ENCODE data around the gene GARIN3. TPM values are rescaled to one million over a fixed set of nuclear protein-coding genes. Genes with fewer than 3 reads are reported as not detected.

GARIN3 gene
- total and polyA plus RNA-seq, 4 donors, result not detected

DNA sequence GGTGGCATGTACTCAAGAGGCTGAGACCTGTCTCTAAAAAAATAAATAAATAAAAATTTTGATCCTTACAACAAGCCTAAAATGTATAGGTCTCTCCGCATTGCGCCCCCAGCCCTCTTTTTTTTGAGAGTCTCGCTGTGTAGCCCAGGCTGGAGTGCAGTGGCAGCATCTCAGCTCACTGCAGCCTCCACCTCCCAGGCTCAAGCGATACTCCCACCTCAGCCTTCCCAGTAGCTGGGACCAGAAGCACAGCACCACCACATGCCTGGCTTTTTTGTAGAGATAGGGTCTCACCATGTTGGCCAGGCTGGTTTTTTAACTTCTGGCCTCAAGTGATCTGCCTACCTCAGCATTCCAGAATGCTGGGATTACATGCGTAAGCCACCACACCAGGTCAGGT is 2.2 kb upstream of the GARIN3 start:
- 93% methylated on average over 3 of the region's 5 CpGs for WGBS (ENCODE audit: insufficient coverage)
- no peak for DNase-seq (ENCODE audit: low read depth in 4 of 6, low spot score in 6 of 6)
- no peaks in the 10 kb centered on the region for H3K36me3 ChIP-seq (ENCODE audit: control insufficient read depth, insufficient read depth, low read length)
- no peaks in the 10 kb centered on the region for H3K4me1 ChIP-seq (ENCODE audit: control insufficient read depth, insufficient read depth, low read length)
- H3K4me3 ChIP-seq (ENCODE audit: low read depth, low read length), result no peak overlapping the region
- no peaks in the 10 kb centered on the region for H3K9me3 ChIP-seq (ENCODE audit: control insufficient read depth, insufficient read depth, low read length)
- no peak overlapping the region for H3K27ac ChIP-seq (ENCODE audit: low read depth, low read length)
- no peaks in the 10 kb centered on the region for H3K27me3 ChIP-seq (ENCODE audit: control insufficient read depth, insufficient read depth, low read length)

DNA sequence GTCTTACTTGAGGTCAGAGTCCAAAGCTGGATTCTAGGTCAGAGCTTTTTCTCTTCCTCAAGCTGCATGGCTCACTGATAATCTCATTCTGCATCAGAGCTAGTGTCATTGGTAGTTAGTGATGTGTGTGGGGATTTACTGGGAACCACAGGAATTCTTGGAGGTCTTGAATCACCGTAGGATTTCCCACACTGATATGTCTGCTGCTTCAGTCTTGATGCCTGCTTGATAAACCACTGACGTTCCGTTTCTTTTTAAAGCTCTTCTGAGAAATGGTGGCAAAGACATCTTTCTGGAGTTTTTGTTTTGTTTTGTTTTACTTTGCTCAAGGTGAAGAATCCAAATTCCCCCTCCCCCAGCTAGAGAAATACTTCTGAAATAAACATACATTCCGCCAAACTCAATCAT is 1.2 kb upstream of the GARIN3 start:
- no peak overlapping the region for H3K27ac ChIP-seq (ENCODE audit: low read depth, low read length)
- H3K9me3 ChIP-seq (ENCODE audit: control insufficient read depth, insufficient read depth, low read length), result no peaks in the 10 kb centered on the region
- no peaks in the 10 kb centered on the region for H3K36me3 ChIP-seq (ENCODE audit: control insufficient read depth, insufficient read depth, low read length)
- WGBS (ENCODE audit: insufficient coverage), result 40% methylated on average over 1 of the region's 4 CpGs
- no peaks in the 10 kb centered on the region for H3K27me3 ChIP-seq (ENCODE audit: control insufficient read depth, insufficient read depth, low read length)
- H3K4me3 ChIP-seq (ENCODE audit: low read depth, low read length), result no peak overlapping the region
- no peaks in the 10 kb centered on the region for H3K4me1 ChIP-seq (ENCODE audit: control insufficient read depth, insufficient read depth, low read length)
- DNase-seq (ENCODE audit: low read depth in 4 of 6, low spot score in 6 of 6), result no peak

DNA sequence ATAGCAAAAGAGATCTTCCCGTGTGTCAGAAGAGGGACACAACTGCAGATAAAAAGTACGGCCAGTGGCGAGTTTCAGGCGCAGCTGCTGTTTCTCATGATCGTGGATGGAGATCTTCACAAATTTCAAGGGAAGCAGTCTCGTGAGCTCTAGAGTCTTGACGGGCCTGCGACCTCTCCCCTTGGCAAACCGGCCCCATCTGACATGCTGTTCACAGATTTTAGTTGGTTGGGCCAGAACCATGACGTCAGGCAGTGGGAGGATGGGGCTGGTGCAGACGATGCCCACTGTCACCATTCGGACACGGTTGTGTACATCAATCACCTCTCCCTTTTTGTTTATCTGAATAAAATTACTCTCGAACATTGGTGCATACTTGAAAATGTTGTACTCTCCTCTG is 396 bp downstream of the GARIN3 start:
- no peaks in the 10 kb centered on the region for H3K4me1 ChIP-seq (ENCODE audit: control insufficient read depth, insufficient read depth, low read length)
- 94% methylated on average over 8 of the region's 14 CpGs for WGBS (ENCODE audit: insufficient coverage)
- no peaks in the 10 kb centered on the region for H3K36me3 ChIP-seq (ENCODE audit: control insufficient read depth, insufficient read depth, low read length)
- H3K27me3 ChIP-seq (ENCODE audit: control insufficient read depth, insufficient read depth, low read length), result no peaks in the 10 kb centered on the region
- H3K27ac ChIP-seq (ENCODE audit: low read depth, low read length), result no peak overlapping the region
- H3K4me3 ChIP-seq (ENCODE audit: low read depth, low read length), result no peak overlapping the region
- DNase-seq (ENCODE audit: low read depth in 4 of 6, low spot score in 6 of 6), result no peak
- H3K9me3 ChIP-seq (ENCODE audit: control insufficient read depth, insufficient read depth, low read length), result no peaks in the 10 kb centered on the region

DNA sequence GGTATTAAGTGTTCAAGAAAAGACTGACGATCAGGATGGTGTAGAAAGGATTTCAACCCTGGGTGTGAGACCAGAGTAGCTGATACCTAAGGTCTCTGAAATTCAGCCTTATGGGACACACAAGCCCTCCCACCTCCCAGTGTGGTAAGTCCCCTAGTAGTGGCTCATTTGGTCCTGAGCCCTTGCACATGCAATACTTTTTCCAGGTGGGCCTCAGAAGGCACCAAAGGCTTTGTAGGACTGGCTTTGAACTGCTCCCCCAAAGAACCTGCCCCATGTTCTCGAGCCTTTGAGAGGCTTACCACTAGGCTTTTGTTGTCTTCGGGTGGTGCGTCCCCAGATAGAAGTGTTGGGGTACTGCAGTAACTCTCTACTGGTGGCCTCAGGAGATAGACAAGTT is 803 bp downstream of the GARIN3 start:
- WGBS (ENCODE audit: insufficient coverage), result 79% methylated on average over 2 of the region's 4 CpGs
- no peak for DNase-seq (ENCODE audit: low read depth in 4 of 6, low spot score in 6 of 6)
- Histone ChIP-seq H3K36me3 (ENCODE audit: control insufficient read depth, insufficient read depth, low read length) (no peaks in the 10 kb centered on the region), H3K27me3 (ENCODE audit: control insufficient read depth, insufficient read depth, low read length) (no peaks in the 10 kb centered on the region), H3K9me3 (ENCODE audit: control insufficient read depth, insufficient read depth, low read length) (no peaks in the 10 kb centered on the region), H3K4me3 (ENCODE audit: low read depth, low read length) (no peak overlapping the region), H3K4me1 (ENCODE audit: control insufficient read depth, insufficient read depth, low read length) (no peaks in the 10 kb centered on the region), H3K27ac (ENCODE audit: low read depth, low read length) (no peak overlapping the region)

DNA sequence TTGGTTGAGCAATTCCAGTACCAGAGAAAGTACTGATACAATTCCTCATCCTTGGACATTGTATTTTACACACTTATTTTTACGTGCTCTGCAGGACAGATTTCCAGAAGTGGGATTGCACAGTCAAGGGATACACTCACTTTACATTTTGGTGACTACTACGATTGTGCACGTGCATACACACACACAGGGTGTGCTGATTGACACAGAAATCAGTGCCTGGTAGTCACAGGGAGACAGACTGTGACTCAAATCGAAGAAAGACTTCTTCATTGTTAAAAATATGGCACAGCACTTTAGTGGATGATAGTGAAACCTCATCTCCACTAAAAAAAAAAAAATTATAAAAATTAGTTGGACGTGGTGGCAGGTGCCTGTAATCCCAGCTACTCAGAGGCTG is 1.5 kb downstream of the GARIN3 start:
- DNase-seq (ENCODE audit: low read depth in 4 of 6, low spot score in 6 of 6), result no peak
- H3K36me3 ChIP-seq (ENCODE audit: control insufficient read depth, insufficient read depth, low read length), result no peaks in the 10 kb centered on the region
- WGBS (ENCODE audit: insufficient coverage), result 98% methylated on average over 4 of the region's 5 CpGs
- H3K4me1 ChIP-seq (ENCODE audit: control insufficient read depth, insufficient read depth, low read length), result no peaks in the 10 kb centered on the region
- no peaks in the 10 kb centered on the region for H3K9me3 ChIP-seq (ENCODE audit: control insufficient read depth, insufficient read depth, low read length)
- no peak overlapping the region for H3K27ac ChIP-seq (ENCODE audit: low read depth, low read length)
- H3K27me3 ChIP-seq (ENCODE audit: control insufficient read depth, insufficient read depth, low read length), result no peaks in the 10 kb centered on the region
- no peak overlapping the region for H3K4me3 ChIP-seq (ENCODE audit: low read depth, low read length)

DNA sequence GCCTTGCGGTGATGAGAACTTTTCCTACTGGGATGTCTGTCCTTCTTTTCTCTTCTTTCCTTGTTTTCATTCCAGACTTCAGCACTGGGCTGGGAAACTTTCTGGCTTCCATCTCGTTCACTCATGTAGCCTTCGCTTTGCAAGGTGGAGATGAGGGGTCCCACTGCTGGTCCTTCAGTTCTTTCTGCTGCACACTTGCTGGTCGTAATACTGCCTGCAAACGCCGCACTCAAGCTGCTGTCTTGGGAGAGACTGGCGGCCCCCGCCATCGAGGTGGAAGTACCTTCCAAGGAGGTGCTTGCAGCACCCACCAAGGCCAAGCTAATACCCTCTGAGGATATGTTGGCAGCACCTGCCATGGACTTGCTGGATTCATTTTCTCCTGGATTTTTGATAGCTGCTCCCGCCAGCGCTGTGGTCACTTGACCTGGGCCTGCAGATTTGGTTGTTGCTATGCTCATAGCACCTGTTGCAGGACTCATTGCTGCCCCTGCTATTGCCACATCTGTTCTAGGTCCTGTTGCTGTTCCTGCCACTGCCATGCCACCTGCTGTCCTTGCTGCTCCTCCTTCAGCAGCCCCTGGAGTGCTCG is 3.0 kb downstream of the GARIN3 start:
- H3K36me3 ChIP-seq (ENCODE audit: control insufficient read depth, insufficient read depth, low read length), result no peaks in the 10 kb centered on the region
- no peaks in the 10 kb centered on the region for H3K4me1 ChIP-seq (ENCODE audit: control insufficient read depth, insufficient read depth, low read length)
- no peaks in the 10 kb centered on the region for H3K9me3 ChIP-seq (ENCODE audit: control insufficient read depth, insufficient read depth, low read length)
- no peak overlapping the region for H3K27ac ChIP-seq (ENCODE audit: low read depth, low read length)
- no peaks in the 10 kb centered on the region for H3K27me3 ChIP-seq (ENCODE audit: control insufficient read depth, insufficient read depth, low read length)
- 94% methylated on average over 12 of the region's 12 CpGs for WGBS (ENCODE audit: insufficient coverage)
- no peak for DNase-seq (ENCODE audit: low read depth in 4 of 6, low spot score in 6 of 6)
- H3K4me3 ChIP-seq (ENCODE audit: low read depth, low read length), result no peak overlapping the region

DNA sequence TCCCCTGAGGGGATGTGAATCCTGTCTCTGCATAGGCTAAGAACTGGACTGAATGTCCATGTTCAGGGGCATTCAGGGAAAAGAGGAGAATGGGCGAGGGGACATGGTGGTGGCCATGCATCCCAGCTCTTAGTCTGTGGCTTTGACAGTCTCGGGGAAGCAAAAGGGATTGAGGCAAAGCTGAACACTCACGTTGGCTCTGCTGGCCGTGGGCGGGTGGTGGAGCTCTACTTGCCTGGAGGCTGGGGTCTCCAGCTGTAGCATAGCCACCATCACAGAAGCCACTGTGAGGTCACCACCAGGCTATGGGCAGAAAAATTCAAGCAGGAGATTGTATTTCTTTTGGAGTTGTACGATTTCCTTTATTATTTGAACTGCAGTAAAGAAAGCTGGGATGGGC is 4.1 kb downstream of the GARIN3 start:
- 81% methylated on average over 6 of the region's 6 CpGs for WGBS (ENCODE audit: insufficient coverage)
- Histone ChIP-seq H3K36me3 (ENCODE audit: control insufficient read depth, insufficient read depth, low read length) (no peaks in the 10 kb centered on the region), H3K4me1 (ENCODE audit: control insufficient read depth, insufficient read depth, low read length) (no peaks in the 10 kb centered on the region), H3K27me3 (ENCODE audit: control insufficient read depth, insufficient read depth, low read length) (no peaks in the 10 kb centered on the region), H3K27ac (ENCODE audit: low read depth, low read length) (no peak overlapping the region), H3K4me3 (ENCODE audit: low read depth, low read length) (no peak overlapping the region), H3K9me3 (ENCODE audit: control insufficient read depth, insufficient read depth, low read length) (no peaks in the 10 kb centered on the region)
- no peak for DNase-seq (ENCODE audit: low read depth in 4 of 6, low spot score in 6 of 6)

DNA sequence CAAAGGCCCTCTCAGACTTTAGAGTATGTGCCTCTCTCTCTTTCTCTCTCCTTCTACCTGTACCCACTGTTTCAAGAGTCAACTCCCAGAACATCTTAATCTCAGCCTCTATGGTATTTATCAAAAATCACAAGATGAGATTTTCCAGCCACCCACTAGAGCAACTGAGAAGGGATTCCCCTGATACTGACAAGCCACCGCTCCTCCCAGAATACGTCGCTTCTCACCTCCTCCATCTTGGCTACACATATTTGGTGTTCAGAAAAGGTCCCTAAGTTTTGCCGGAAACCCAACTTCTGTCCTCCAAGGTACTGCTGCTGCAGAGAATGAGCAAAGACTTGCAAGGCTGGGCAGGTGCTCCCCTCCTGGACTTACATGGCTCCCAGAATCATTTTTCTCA is 6.1 kb downstream of the GARIN3 start:
- no peaks in the 10 kb centered on the region for H3K36me3 ChIP-seq (ENCODE audit: control insufficient read depth, insufficient read depth, low read length)
- H3K4me3 ChIP-seq (ENCODE audit: low read depth, low read length), result no peak overlapping the region
- no peaks in the 10 kb centered on the region for H3K27me3 ChIP-seq (ENCODE audit: control insufficient read depth, insufficient read depth, low read length)
- DNase-seq (ENCODE audit: low read depth in 4 of 6, low spot score in 6 of 6), result no peak
- H3K27ac ChIP-seq (ENCODE audit: low read depth, low read length), result no peak overlapping the region
- no peaks in the 10 kb centered on the region for H3K4me1 ChIP-seq (ENCODE audit: control insufficient read depth, insufficient read depth, low read length)
- H3K9me3 ChIP-seq (ENCODE audit: control insufficient read depth, insufficient read depth, low read length), result no peaks in the 10 kb centered on the region
- WGBS (ENCODE audit: insufficient coverage), result 96% methylated on average over 4 of the region's 4 CpGs

DNA sequence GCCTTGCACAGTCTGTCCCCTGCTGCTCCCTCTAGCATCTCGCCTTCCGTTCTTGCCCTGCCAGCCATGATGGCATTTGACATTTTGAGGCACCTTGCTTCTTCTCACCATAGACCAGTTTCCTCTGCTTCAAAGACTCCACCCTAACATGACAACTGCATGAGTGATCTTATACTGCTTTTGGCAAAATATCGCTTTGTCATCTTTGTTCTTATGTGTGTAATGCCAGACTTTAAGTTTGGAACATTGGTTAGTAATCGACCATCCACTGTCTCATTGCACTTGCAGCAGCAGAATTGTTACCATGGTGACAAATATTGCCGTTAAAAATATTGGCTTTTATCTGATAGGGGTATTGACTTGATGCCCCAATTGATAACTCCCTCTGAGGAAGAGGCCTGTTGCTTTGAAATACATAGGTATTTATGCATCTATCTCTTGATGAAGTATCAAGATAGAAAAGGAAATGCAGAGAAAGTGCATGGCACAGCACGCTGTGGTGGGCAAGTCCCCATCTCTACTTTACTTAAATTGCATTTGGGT is 6.8 kb downstream of the GARIN3 start:
- no peaks in the 10 kb centered on the region for H3K4me1 ChIP-seq (ENCODE audit: control insufficient read depth, insufficient read depth, low read length)
- WGBS (ENCODE audit: insufficient coverage), result 76% methylated on average over 2 of the region's 6 CpGs
- DNase-seq (ENCODE audit: low read depth in 4 of 6, low spot score in 6 of 6), result peak in 1 of 6 donors; percentile 5
- no peaks in the 10 kb centered on the region for H3K36me3 ChIP-seq (ENCODE audit: control insufficient read depth, insufficient read depth, low read length)
- no peak overlapping the region for H3K27ac ChIP-seq (ENCODE audit: low read depth, low read length)
- no peaks in the 10 kb centered on the region for H3K27me3 ChIP-seq (ENCODE audit: control insufficient read depth, insufficient read depth, low read length)
- H3K9me3 ChIP-seq (ENCODE audit: control insufficient read depth, insufficient read depth, low read length), result no peaks in the 10 kb centered on the region
- no peak overlapping the region for H3K4me3 ChIP-seq (ENCODE audit: low read depth, low read length)

DNA sequence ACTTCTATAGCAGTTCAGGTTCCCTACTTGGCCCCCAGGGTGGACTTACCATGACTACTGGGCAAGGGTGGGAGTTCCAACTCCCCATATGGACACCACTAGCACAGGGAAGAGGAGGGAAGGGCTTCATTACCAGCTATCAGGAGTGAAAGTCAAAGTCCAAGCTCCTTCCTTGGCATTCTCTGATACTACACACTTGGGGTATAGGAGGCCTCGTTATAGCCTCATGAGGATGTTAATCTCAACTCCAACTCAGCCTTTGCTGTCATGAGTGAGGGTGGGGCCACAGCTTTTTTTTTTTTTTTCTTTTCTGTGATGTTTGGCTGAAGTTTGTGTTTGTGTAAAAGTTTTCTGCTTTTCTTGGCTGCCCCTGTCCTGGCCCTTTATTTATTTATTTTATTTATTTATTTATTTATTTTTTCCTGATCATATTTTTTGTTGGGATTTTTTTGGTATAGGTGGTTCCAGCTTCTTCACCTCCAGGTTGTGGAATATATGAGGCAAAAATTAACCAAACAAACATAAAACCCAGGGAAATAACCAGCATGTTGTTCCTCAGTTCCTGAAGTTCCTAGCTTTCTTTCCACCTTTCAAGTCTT is 8.7 kb downstream of the GARIN3 start:
- Histone ChIP-seq H3K27me3 (ENCODE audit: control insufficient read depth, insufficient read depth, low read length) (no peaks in the 10 kb centered on the region), H3K36me3 (ENCODE audit: control insufficient read depth, insufficient read depth, low read length) (no peaks in the 10 kb centered on the region), H3K4me1 (ENCODE audit: control insufficient read depth, insufficient read depth, low read length) (no peaks in the 10 kb centered on the region), H3K9me3 (ENCODE audit: control insufficient read depth, insufficient read depth, low read length) (no peaks in the 10 kb centered on the region), H3K4me3 (ENCODE audit: low read depth, low read length) (no peak overlapping the region), H3K27ac (ENCODE audit: low read depth, low read length) (no peak overlapping the region)
- no CpG with 5 or more reads among the region's 1 CpG for WGBS (ENCODE audit: insufficient coverage)
- no peak for DNase-seq (ENCODE audit: low read depth in 4 of 6, low spot score in 6 of 6)
